Erythroblast (primary cell): ENCODE measurements around the gene CTNNA2.

ENCODE experiments used
- GATA1 ChIP-seq: IDR thresholded peaks from 2 replicates; pipeline ENCODE4 v1.6.1; 2011; ENCODE audit warnings: low read depth, mild to moderate bottlenecking, control low read depth, low read length, moderate library complexity
- POLR2A ChIP-seq: IDR thresholded peaks from 2 replicates; pipeline ENCODE4 v1.6.1; 2011; ENCODE audit warnings: mild to moderate bottlenecking, low read length

GRCh38 chr2:80080957-80081356 is 568.1 kb downstream of the CTNNA2 start:
- TF ChIP-seq POLR2A (no peak), GATA1 (no peak)
